HepG2 (cell line): ENCODE measurements around the gene POU3F3. TPM values are rescaled to one million over a fixed set of nuclear protein-coding genes. Genes with fewer than 3 reads are reported as not detected.

Experiments
- ATAC-seq: fragments of 200-7000 bp; cut with Tn5 transposase; 3 replicates; pipeline ENCODE4 v1.9.1; 2020; ENCODE audit warnings: mild to moderate bottlenecking, moderate library complexity
- BruUV-seq: library from RNA; stranded (reverse); fragments of 400-500 nt; replicated peaks from 2 replicates; lab custom pipeline; 2021; lab: Mats Ljungman, UMichigan
- CTCF ChIA-PET: fragments of 300-600 bp; formaldehyde crosslinking; extraction: SDS; loops from one replicate; lab custom pipeline; 2021; ENCODE audit warnings: low total read pairs, inconsistent platforms, low intra/inter-chr PET ratio; lab: Yijun Ruan, JAX
- POLR2A ChIA-PET: fragments of 350-600 bp; sonication (Branson Sonifier 250); formaldehyde crosslinking; loops from one replicate; lab custom pipeline; 2020; ENCODE audit warnings: antibody characterized with exemption, inconsistent platforms; lab: Yijun Ruan, JAX
- DNase-seq: peaks from one replicate; pipeline ENCODE4 v3.0.0-alpha.2; 2015; ENCODE audit warnings: low spot score
- FAIRE-seq: peaks from 3 replicates; lab custom pipeline; 2011; peaks lifted over from hg19 to GRCh38; lab: Jason Lieb, UNC
- H2AFZ ChIP-seq: one replicate; pipeline ENCODE4 v1.6.1; 2011; ENCODE audit warnings: low read length, inconsistent platforms
- H3K27ac ChIP-seq: fragments of 300-600 bp; 3 replicates; pipeline ENCODE4 v1.8.0; 2011; ENCODE audit warnings: mixed run types, mild to moderate bottlenecking, mixed read lengths, low read length, inconsistent platforms; ENCODE audit not compliant: insufficient read depth; ENCODE audit errors: extremely low read length
- H3K27me3 ChIP-seq, 2 experiments: fragments of 200-600 bp in 1 of 2; 2 replicates in 1 of 2; 3 replicates in 1 of 2; pipeline versions ENCODE4 v1.6.0 to v1.8.0; 2011; ENCODE audit warnings: low read length in 2 of 2, mild to moderate bottlenecking in 2 of 2, moderate library complexity in 2 of 2, inconsistent platforms in 1 of 2; ENCODE audit not compliant: insufficient read depth in 2 of 2, control insufficient read depth in 1 of 2
- H3K36me3 ChIP-seq, 2 experiments: fragments of 200-600 bp in 1 of 2; replicated peaks in 1 of 2; 2 replicates in 1 of 2; 3 replicates in 1 of 2; pipeline versions ENCODE4 v1.5.1 to v1.8.0; 2011; ENCODE audit warnings: low read length in 2 of 2, inconsistent platforms in 1 of 2; ENCODE audit not compliant: insufficient read depth in 2 of 2, control insufficient read depth in 1 of 2
- H3K4me1 ChIP-seq: 2 replicates; pipeline ENCODE4 v1.5.1; 2012; ENCODE audit warnings: low read length, inconsistent platforms; ENCODE audit not compliant: insufficient read depth
- H3K4me2 ChIP-seq: 2 replicates; pipeline ENCODE4 v1.6.0; 2011; ENCODE audit warnings: low read depth, low read length, inconsistent platforms
- H3K4me3 ChIP-seq, 3 experiments: fragments of 200-600 bp in 1 of 3; sonication (generic), shearing (Covaris generic) in 1 of 3; replicated peaks in 1 of 3; 2 replicates each; pipeline ENCODE4 v1.5.1; 2011 to 2016; ENCODE audit warnings: low read length in 3 of 3, inconsistent platforms in 2 of 3, low read depth in 2 of 3, mild to moderate bottlenecking in 2 of 3, control low read depth in 1 of 3, mixed read lengths in 1 of 3; ENCODE audit not compliant: insufficient read depth in 1 of 3
- H3K79me2 ChIP-seq: one replicate; pipeline ENCODE4 v1.6.1; 2011; ENCODE audit warnings: low read length, inconsistent platforms; ENCODE audit not compliant: insufficient read depth
- H3K9ac ChIP-seq: 2 replicates; pipeline ENCODE4 v1.6.0; 2011; ENCODE audit warnings: mild to moderate bottlenecking, low read depth, low read length, inconsistent platforms; ENCODE audit not compliant: insufficient read depth
- H3K9me3 ChIP-seq: 2 replicates; pipeline ENCODE4 v1.5.1; 2012; ENCODE audit warnings: mild to moderate bottlenecking, low read length
- H4K20me1 ChIP-seq: 2 replicates; pipeline ENCODE4 v1.6.0; 2011; ENCODE audit warnings: inconsistent platforms, mild to moderate bottlenecking, low read length, moderate library complexity; ENCODE audit not compliant: insufficient read depth
- BORCS8-MEF2B ChIP-seq: sonication (generic); formaldehyde crosslinking; IDR thresholded peaks from 2 replicates; pipeline ENCODE4 v1.8.0; 2022; ENCODE audit warnings: mild to moderate bottlenecking, missing genetic modification reagents
- CBX2 ChIP-seq, 2 experiments: fragments of 200-600 bp in 1 of 2; sonication (generic); formaldehyde crosslinking in 1 of 2; IDR thresholded peaks; 2 replicates each; pipeline versions ENCODE4 v1.7.0 to v1.8.1; 2018 to 2022; ENCODE audit warnings: low read depth in 2 of 2, low read length in 1 of 2, mild to moderate bottlenecking in 1 of 2, missing genetic modification reagents in 1 of 2
- FOXA3 ChIP-seq: IDR thresholded peaks from 2 replicates; pipeline ENCODE4 v1.6.1; 2016; ENCODE audit warnings: missing genetic modification reagents, missing compliant biosample characterization
- GATA4 ChIP-seq: sonication (generic); IDR thresholded peaks from 2 replicates; pipeline ENCODE4 v1.6.1; 2016; ENCODE audit warnings: antibody characterized with exemption, low read depth, borderline replicate concordance
- NFYC ChIP-seq: IDR thresholded peaks from 2 replicates; pipeline ENCODE4 v1.6.1; 2016; ENCODE audit warnings: missing genetic modification reagents, missing compliant biosample characterization
- SP2 ChIP-seq: sonication (generic); formaldehyde crosslinking; IDR thresholded peaks from 2 replicates; pipeline ENCODE4 v1.5.1; 2020; ENCODE audit warnings: mild to moderate bottlenecking, missing genetic modification reagents
- ZNF333 ChIP-seq: sonication (generic); formaldehyde crosslinking; IDR thresholded peaks from 2 replicates; pipeline ENCODE4 v1.4.0; 2020; ENCODE audit warnings: mild to moderate bottlenecking, missing genetic modification reagents, borderline replicate concordance
- WGBS: methylation state at CpG from one replicate; pipeline ENCODE4 v1.1.6; 2017; ENCODE audit warnings: low lambda C conversion rate; 5-methylcytosine and 5-hydroxymethylcytosine counted together
- in situ Hi-C: cut with HindIII; loops from 2 replicates; pipeline ENCODE4 v1.10.0; 2017; ENCODE audit warnings: low pct_unique_long_range_greater_than_20kb; ENCODE audit not compliant: extremely low pct_ligation_motif_present
- intact Hi-C: fragments of 100-400 bp; cut with micrococcal nuclease; formaldehyde crosslinking; loops from one replicate; pipeline ENCODE4 v1.10.0; 2022; ENCODE audit not compliant: unreplicated experiment
- polyA plus RNA-seq, 8 experiments: library from polyadenylated mRNA; depleted of rRNA in 3 of 8; stranded (reverse) in 7 of 8; unstranded in 1 of 8; fragments of >200 nt; fragmentation: Illumina TruSeq in 4 of 8; extraction: Trizol in 4 of 8; gene quantifications; 2 replicates each; pipeline versions ENCODE4 v1.2.1 to v1.2.3, GENCODE V29; 2011 to 2016; ENCODE audit warnings: low read depth in 4 of 8, missing spikeins in 1 of 8, mixed read lengths in 1 of 8; ENCODE audit not compliant: insufficient read depth in 1 of 8
- total RNA-seq, 5 experiments: library from RNA; depleted of rRNA; stranded (reverse); fragments of >200 nt; fragmentation: Illumina TruSeq; extraction: Trizol; gene quantifications; 2 replicates each; pipeline ENCODE4 v1.2.3, GENCODE V29; 2016; ENCODE audit warnings: low read depth in 1 of 5
- TF ChIP-seq, protein P1 (sequence below): sonication (generic); formaldehyde crosslinking; conservative IDR thresholded peaks from 2 replicates; pipeline ENCODE4 v1.8.0; 2022; ENCODE audit warnings: missing genetic modification reagents
- TF ChIP-seq, protein P2 (sequence below): sonication (generic); formaldehyde crosslinking; IDR thresholded peaks from 2 replicates; pipeline ENCODE4 v1.9.0; 2021; ENCODE audit warnings: missing genetic modification reagents, mild to moderate bottlenecking, borderline replicate concordance
- TF ChIP-seq, protein P3 (sequence below), 2 experiments: sonication (generic) in 1 of 2; formaldehyde crosslinking in 1 of 2; IDR thresholded peaks; 2 replicates each; pipeline versions ENCODE4 v1.4.0 to v1.6.1; 2018 to 2020; ENCODE audit warnings: missing genetic modification reagents in 2 of 2, borderline replicate concordance in 1 of 2, low read depth in 1 of 2, mild to moderate bottlenecking in 1 of 2, missing biosample characterization in 1 of 2
- TF ChIP-seq, protein P4 (sequence below): sonication (generic); formaldehyde crosslinking; IDR thresholded peaks from 2 replicates; pipeline ENCODE4 v1.5.0; 2020; ENCODE audit warnings: missing genetic modification reagents

The POU3F3 gene
- total and polyA plus RNA-seq, 2 of the 13 experiments (the other 11 are each of a cell fraction or from before 2014, with no cell fraction given), result not detected

DNA sequence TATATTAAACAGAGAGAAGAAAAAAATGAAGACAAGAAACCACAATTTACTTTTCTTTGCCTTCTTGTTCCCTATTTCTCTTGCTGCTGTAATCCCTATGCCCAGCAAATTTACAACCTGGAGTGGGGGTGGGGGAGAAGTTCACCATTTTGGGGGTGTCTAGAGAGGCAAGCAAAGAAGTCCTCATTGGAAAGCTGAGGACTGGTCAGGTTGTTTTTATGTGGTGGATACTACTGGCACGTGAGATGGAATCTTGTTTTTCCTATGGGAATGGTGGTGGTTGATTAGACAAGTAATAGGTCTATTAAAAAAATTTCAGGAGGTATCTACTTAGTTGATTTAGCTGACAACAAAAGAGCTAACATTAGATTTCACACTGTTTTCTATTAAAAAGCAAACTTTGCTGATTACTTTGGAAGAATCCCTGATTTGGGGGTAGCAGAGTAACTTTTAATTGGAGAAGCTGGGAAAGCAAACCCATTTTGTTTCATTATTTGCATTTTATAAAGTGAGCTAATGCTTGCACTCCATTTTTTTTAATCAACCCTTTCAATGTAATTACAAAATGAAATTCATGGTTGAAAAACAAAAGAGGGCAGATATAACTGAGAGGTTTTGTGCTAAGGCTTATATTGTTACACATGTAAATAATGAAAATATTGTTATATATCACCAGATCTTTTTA lies 6.0 kb downstream of the POU3F3 start (continued):
- TF ChIP-seq, protein P1, sequence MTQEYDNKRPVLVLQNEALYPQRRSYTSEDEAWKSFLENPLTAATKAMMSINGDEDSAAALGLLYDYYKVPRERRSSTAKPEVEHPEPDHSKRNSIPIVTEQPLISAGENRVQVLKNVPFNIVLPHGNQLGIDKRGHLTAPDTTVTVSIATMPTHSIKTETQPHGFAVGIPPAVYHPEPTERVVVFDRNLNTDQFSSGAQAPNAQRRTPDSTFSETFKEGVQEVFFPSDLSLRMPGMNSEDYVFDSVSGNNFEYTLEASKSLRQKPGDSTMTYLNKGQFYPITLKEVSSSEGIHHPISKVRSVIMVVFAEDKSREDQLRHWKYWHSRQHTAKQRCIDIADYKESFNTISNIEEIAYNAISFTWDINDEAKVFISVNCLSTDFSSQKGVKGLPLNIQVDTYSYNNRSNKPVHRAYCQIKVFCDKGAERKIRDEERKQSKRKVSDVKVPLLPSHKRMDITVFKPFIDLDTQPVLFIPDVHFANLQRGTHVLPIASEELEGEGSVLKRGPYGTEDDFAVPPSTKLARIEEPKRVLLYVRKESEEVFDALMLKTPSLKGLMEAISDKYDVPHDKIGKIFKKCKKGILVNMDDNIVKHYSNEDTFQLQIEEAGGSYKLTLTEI (CRISPR knock-in tag), result no peak
- TF ChIP-seq, protein P2, sequence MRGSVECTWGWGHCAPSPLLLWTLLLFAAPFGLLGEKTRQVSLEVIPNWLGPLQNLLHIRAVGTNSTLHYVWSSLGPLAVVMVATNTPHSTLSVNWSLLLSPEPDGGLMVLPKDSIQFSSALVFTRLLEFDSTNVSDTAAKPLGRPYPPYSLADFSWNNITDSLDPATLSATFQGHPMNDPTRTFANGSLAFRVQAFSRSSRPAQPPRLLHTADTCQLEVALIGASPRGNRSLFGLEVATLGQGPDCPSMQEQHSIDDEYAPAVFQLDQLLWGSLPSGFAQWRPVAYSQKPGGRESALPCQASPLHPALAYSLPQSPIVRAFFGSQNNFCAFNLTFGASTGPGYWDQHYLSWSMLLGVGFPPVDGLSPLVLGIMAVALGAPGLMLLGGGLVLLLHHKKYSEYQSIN, result no peak
- TF ChIP-seq BORCS8-MEF2B (CRISPR knock-in tag) (no peak), FOXA3 (CRISPR knock-in tag) (no peak)
- TF ChIP-seq, protein P3, sequence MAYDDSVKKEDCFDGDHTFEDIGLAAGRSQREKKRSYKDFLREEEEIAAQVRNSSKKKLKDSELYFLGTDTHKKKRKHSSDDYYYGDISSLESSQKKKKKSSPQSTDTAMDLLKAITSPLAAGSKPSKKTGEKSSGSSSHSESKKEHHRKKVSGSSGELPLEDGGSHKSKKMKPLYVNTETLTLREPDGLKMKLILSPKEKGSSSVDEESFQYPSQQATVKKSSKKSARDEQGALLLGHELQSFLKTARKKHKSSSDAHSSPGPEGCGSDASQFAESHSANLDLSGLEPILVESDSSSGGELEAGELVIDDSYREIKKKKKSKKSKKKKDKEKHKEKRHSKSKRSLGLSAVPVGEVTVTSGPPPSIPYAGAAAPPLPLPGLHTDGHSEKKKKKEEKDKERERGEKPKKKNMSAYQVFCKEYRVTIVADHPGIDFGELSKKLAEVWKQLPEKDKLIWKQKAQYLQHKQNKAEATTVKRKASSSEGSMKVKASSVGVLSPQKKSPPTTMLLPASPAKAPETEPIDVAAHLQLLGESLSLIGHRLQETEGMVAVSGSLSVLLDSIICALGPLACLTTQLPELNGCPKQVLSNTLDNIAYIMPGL (CRISPR knock-in tag; IDR thresholded peaks at IDR 0.05; ENCODE audit: borderline replicate concordance in 1 of 2, low read depth in 1 of 2), result no peak

DNA sequence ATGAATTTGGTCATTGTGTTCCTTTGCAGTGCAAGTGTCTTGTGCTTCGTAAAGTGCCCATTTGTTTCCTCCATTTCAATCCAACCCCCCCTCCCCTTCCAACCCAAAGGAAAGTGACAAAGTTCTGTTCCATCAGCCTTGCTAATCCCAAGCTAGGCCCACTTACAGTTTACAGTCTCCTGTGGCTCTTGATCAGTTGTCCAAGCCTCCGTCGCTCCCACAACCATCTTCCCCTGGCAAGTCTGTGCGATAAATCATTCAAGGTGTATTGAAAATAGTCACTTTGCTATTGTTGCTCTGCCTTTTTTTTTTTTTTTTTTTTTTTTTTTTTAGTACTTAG lies 6.5 kb downstream of the POU3F3 start:
- no peak overlapping the region for H3K4me3 ChIP-seq
- no peak for ATAC-seq
- H3K79me2 ChIP-seq, result no peaks in the 10 kb centered on the region
- H3K27me3 ChIP-seq, result peaks cover 11 to 70% of the 10 kb centered on the region in 2 experiments
- no peaks in the 10 kb centered on the region for H3K36me3 ChIP-seq
- in situ Hi-C loops (no loop called here), intact Hi-C loops (no loop called here)
- H3K4me2 ChIP-seq, result no peak overlapping the region
- no peak overlapping the region for H2AFZ ChIP-seq
- FAIRE-seq, result no peak
- DNase-seq, result no peak
- H3K9ac ChIP-seq, result no peak overlapping the region
- 20% methylated on average over 4 of the region's 4 CpGs for WGBS
- ChIA-PET POLR2A (no interaction called here), CTCF (no interaction called here)
- no peak overlapping the region for H3K27ac ChIP-seq
- no peaks in the 10 kb centered on the region for H4K20me1 ChIP-seq
- H3K4me1 ChIP-seq, result peaks cover 6% of the 10 kb centered on the region; the same call in 1 of the 2 replicates
- no TSS peak for BruUV-seq
- no peaks in the 10 kb centered on the region for H3K9me3 ChIP-seq
- TF ChIP-seq CBX2 (IDR thresholded peaks at IDR 0.05; ENCODE audit: low read depth, low read length) (no peak), CBX2 (CRISPR knock-in tag; IDR thresholded peaks at IDR 0.05; ENCODE audit: low read depth) (no peak), GATA4 (no peak), SP2 (CRISPR knock-in tag) (no peak), NFYC (CRISPR knock-in tag) (no peak), ZNF333 (CRISPR knock-in tag) (no peak)
- TF ChIP-seq, protein P4, sequence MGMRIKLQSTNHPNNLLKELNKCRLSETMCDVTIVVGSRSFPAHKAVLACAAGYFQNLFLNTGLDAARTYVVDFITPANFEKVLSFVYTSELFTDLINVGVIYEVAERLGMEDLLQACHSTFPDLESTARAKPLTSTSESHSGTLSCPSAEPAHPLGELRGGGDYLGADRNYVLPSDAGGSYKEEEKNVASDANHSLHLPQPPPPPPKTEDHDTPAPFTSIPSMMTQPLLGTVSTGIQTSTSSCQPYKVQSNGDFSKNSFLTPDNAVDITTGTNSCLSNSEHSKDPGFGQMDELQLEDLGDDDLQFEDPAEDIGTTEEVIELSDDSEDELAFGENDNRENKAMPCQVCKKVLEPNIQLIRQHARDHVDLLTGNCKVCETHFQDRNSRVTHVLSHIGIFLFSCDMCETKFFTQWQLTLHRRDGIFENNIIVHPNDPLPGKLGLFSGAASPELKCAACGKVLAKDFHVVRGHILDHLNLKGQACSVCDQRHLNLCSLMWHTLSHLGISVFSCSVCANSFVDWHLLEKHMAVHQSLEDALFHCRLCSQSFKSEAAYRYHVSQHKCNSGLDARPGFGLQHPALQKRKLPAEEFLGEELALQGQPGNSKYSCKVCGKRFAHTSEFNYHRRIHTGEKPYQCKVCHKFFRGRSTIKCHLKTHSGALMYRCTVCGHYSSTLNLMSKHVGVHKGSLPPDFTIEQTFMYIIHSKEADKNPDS, result no peak
